GM12892 (cell line): ENCODE data around the gene HES3.

ENCODE experiments used
- DNase-seq: peaks from one replicate; pipeline ENCODE4 v3.0.0; 2011; ENCODE audit not compliant: insufficient read length
- FAIRE-seq: peaks from 2 replicates; lab custom pipeline; 2011; peaks lifted over from hg19 to GRCh38; lab: Jason Lieb, UNC
- POLR2A ChIP-seq: IDR thresholded peaks from 2 replicates; pipeline ENCODE4 v1.6.1; 2011; ENCODE audit warnings: low read depth, low read length, control low read depth
- POLR2AphosphoS5 ChIP-seq: IDR thresholded peaks from 2 replicates; pipeline ENCODE4 v1.6.1; 2011; ENCODE audit warnings: low read depth, low read length, control low read depth
- TAF1 ChIP-seq: IDR thresholded peaks from 2 replicates; pipeline ENCODE4 v1.6.1; 2011; ENCODE audit warnings: low read depth, mild to moderate bottlenecking, control low read depth, low read length, borderline replicate concordance

HES3 gene

GRCh38 chr1:6222636-6223035 is 21.3 kb upstream of the HES3 start:
- FAIRE-seq (no peak), DNase-seq (no peak)
- TF ChIP-seq POLR2AphosphoS5, result no peak
- TF ChIP-seq TAF1, result no peak
- TF ChIP-seq POLR2A, result no peak

DNA sequence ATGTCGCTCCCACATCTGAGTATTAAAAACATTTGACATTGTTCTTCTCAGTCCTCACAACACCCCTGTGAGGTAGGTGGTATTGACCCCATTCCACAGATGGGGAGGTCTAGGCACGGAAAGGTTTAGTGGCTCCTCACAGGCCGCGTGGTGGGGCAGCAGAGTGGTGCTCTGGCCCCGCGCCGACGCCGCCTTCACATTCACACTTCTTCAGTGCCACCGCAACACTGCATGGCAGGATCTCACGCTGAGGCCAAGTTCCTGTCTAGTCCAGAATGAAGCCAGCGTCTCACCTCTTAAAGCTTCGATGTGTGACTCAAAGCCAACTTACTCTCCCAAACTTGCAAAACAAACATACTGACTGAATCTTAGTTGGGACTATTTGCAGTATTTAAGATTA is 20.4 kb upstream of the HES3 start:
- FAIRE-seq, result no peak
- TF ChIP-seq TAF1 (no peak), POLR2A (no peak), POLR2AphosphoS5 (no peak)
- no peak for DNase-seq

GRCh38 chr1:6224718-6225117 is 19.3 kb upstream of the HES3 start:
- no peak for TF ChIP-seq TAF1
- FAIRE-seq, result no peak
- DNase-seq, result no peak

GRCh38 chr1:6225651-6226050 is 18.3 kb upstream of the HES3 start:
- TF ChIP-seq POLR2A (no peak), POLR2AphosphoS5 (no peak), TAF1 (no peak)
- FAIRE-seq (no peak), DNase-seq (no peak)

GRCh38 chr1:6233376-6233775 is 10.6 kb upstream of the HES3 start:
- FAIRE-seq, result no peak
- TF ChIP-seq TAF1 (no peak), POLR2AphosphoS5 (no peak), POLR2A (no peak)
- DNase-seq, result no peak

GRCh38 chr1:6234502-6235295 is 9.3 kb upstream of the HES3 start:
- DNase-seq (no peak), FAIRE-seq (no peak)
- TF ChIP-seq POLR2AphosphoS5 (no peak), TAF1 (no peak), POLR2A (no peak; the same call in 1 of the 2 replicates)

- DNase-seq (no peak), FAIRE-seq (no peak)
- TF ChIP-seq POLR2AphosphoS5, result no peak
- no peak for TF ChIP-seq TAF1
- TF ChIP-seq POLR2A, result no peak
Observed at GRCh38 chr1:6235296-6235677, 8.7 kb upstream of the HES3 start.

DNA sequence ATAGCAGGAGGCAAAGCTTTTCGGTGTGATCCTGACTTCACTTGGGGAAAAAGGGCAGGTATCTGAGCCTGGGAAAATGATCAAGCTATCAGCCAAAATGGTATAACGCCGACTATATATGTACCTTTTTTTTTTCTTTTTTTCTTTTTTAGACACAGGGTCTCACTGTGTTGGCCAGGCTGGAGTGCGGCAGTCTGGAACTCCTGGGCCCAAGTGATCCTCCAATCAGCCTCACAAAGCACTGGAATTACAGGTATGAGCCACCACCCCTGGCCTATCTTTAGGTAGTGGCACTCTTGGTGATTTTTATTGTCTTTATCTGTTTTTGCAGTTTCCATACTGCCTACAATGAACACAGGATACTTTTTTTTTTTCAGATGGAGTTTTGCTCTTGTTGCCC is 6.9 kb upstream of the HES3 start:
- no peak for DNase-seq
- TF ChIP-seq POLR2A (no peak), POLR2AphosphoS5 (no peak), TAF1 (no peak)
- FAIRE-seq, result no peak

- TF ChIP-seq TAF1, result no peak
- no peak for TF ChIP-seq POLR2AphosphoS5
- TF ChIP-seq POLR2A, result no peak
- no peak for DNase-seq
- FAIRE-seq, result no peak
Observed at GRCh38 chr1:6239213-6239752, 4.7 kb upstream of the HES3 start.

GRCh38 chr1:6239950-6240768 is 3.8 kb upstream of the HES3 start:
- DNase-seq (no peak), FAIRE-seq (no peak)
- no peak for TF ChIP-seq POLR2A
- no peak for TF ChIP-seq POLR2AphosphoS5
- no peak for TF ChIP-seq TAF1

DNA sequence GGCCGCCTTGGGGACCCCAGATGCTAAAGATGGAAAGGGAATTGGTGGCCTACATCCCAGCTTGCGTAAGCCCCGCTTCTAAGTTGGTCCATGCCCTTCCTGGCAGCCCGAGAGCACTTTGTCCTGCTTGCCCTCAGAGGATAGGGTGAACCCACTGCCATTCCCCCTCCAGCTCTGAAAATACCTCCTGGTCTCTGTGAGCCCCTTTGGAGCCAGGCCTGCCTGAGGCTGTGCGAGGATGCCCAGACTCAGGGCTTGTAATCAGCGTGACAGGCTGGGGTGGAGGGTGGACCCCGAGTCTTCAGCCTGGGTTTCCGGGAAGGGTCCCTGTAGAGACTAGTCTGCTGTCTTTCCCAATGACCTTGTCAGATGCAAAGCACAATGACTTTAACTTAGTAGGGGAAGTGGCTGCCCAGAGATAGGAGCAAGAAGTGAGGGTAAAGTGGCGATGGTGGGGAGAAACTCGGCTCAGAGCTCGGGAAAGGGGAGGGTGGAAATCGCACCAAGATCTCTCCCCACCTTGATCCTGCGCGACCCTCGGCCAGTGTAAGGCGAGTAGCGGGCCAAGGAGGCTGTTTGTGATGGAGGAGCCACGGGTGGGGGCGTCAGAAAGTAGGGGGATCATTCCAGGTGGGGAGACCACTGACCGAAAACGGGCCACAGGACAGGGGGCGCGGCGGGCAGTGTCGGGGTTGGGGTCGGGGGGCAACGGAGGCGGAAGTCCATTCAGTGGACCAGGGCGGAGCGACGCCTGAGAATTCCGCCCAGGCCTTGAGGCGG is 2.7 kb upstream of the HES3 start:
- FAIRE-seq, result no peak
- DNase-seq, result no peak
- no peak for TF ChIP-seq POLR2AphosphoS5
- TF ChIP-seq POLR2A, result no peak
